A673 (cell line): ENCODE data around the gene C12orf42.

Experiments used
- EZH2 ChIP-seq: fragments of 200-600 bp; sonication (generic); IDR thresholded peaks from 2 replicates; pipeline ENCODE4 v1.6.1; 2017; ENCODE audit warnings: borderline replicate concordance, low read depth, mild to moderate bottlenecking, mixed read lengths, antibody characterized with exemption, low read length; ENCODE audit not compliant: poor library complexity, severe bottlenecking
- TF ChIP-seq, protein P1 (sequence below): fragments of 300-800, 200-600 bp; sonication (generic); conservative IDR thresholded peaks from 2 replicates; pipeline ENCODE4 v1.5.1; 2017; ENCODE audit warnings: low read depth, mild to moderate bottlenecking, antibody characterized with exemption, low read length, moderate library complexity, mixed read lengths

DNA sequence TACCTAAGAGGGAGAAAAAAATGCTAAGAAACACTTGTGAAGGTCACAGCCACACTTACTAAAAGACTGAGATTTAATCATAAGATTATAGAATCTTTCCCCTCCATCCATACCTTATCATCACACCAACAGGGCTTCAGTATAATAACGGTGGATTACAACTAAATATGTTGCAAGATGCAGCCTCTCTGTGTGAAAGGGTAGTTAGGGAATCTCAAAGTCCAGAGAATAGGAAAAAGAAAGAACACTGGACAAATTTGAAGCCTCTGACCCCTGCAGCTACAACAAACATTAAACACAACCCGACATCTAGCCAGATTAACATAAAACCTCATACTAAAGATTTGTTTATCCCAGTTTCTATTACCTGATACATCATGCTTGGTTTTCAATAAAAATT is 181.0 kb downstream of the C12orf42 start:
- TF ChIP-seq, protein P1, sequence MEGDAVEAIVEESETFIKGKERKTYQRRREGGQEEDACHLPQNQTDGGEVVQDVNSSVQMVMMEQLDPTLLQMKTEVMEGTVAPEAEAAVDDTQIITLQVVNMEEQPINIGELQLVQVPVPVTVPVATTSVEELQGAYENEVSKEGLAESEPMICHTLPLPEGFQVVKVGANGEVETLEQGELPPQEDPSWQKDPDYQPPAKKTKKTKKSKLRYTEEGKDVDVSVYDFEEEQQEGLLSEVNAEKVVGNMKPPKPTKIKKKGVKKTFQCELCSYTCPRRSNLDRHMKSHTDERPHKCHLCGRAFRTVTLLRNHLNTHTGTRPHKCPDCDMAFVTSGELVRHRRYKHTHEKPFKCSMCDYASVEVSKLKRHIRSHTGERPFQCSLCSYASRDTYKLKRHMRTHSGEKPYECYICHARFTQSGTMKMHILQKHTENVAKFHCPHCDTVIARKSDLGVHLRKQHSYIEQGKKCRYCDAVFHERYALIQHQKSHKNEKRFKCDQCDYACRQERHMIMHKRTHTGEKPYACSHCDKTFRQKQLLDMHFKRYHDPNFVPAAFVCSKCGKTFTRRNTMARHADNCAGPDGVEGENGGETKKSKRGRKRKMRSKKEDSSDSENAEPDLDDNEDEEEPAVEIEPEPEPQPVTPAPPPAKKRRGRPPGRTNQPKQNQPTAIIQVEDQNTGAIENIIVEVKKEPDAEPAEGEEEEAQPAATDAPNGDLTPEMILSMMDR: no peak
- TF ChIP-seq EZH2: no peak
